ENCODE measurements around the gene PCDHAC1. TPM values are rescaled to one million over a fixed set of nuclear protein-coding genes. Genes with fewer than 3 reads are reported as not detected.

PCDHAC1 gene
- total RNA-seq, 1 experiment from 2014 or later = not detected

- Mint-ChIP-seq H3K36me3 (ENCODE audit: insufficient read depth, unreplicated experiment) (no peaks in the 10 kb centered on the region), H3K9me3 (ENCODE audit: unreplicated experiment) (no peaks in the 10 kb centered on the region), H3K4me3 (ENCODE audit: unreplicated experiment) (no peak overlapping the region), H3K27ac (ENCODE audit: unreplicated experiment) (no peak overlapping the region), H3K4me1 (ENCODE audit: low read depth, unreplicated experiment) (no peaks in the 10 kb centered on the region), H3K27me3 (ENCODE audit: insufficient read depth, unreplicated experiment) (peaks cover 3% of the 10 kb centered on the region)
- no peak for TF ChIP-seq CTCF (IDR thresholded peaks at IDR 0.05; ENCODE audit: insufficient read depth in 1 of 2, low read depth in 1 of 2, low read length in 1 of 2, severe bottlenecking in 1 of 2, unreplicated experiment in 1 of 2)
- DNase-seq = no peak
- intact Hi-C loops (cut with micrococcal nuclease; ENCODE audit: unreplicated experiment) = no loop called here
- no TSS peak for BruUV-seq (replicated peaks)
- H3K9me3 ChIP-seq = no peaks in the 10 kb centered on the region
- POLR2A ChIA-PET = no interaction called here
- H3K36me3 ChIP-seq (ENCODE audit: control insufficient read depth, insufficient read depth, low read length) = no peaks in the 10 kb centered on the region
- no peak overlapping the region for H3K4me3 ChIP-seq (ENCODE audit: low read depth, low read length)
- H3K4me1 ChIP-seq = no peaks in the 10 kb centered on the region
- no peaks in the 10 kb centered on the region for H3K27me3 ChIP-seq (replicated peaks; ENCODE audit: control insufficient read depth, insufficient read depth, low read length)
- CTCF ChIA-PET = no interaction called here
These were observed 47.5 kb downstream of the PCDHAC1 start for GRCh38 chr5:140973550-140973949.

GRCh38 chr5:140977003-140977402, 50.9 kb downstream of the PCDHAC1 start:
- no peak overlapping the region for H3K4me3 ChIP-seq (ENCODE audit: low read depth, low read length)
- ChIA-PET POLR2A (no interaction called here), CTCF (no interaction called here)
- Mint-ChIP-seq H3K4me3 (ENCODE audit: unreplicated experiment) (no peak overlapping the region), H3K27ac (ENCODE audit: unreplicated experiment) (no peak overlapping the region), H3K9me3 (ENCODE audit: unreplicated experiment) (no peaks in the 10 kb centered on the region), H3K27me3 (ENCODE audit: insufficient read depth, unreplicated experiment) (peaks cover 6% of the 10 kb centered on the region), H3K36me3 (ENCODE audit: insufficient read depth, unreplicated experiment) (no peaks in the 10 kb centered on the region), H3K4me1 (ENCODE audit: low read depth, unreplicated experiment) (no peaks in the 10 kb centered on the region)
- H3K4me1 ChIP-seq = no peaks in the 10 kb centered on the region
- H3K27me3 ChIP-seq (replicated peaks; ENCODE audit: control insufficient read depth, insufficient read depth, low read length) = no peaks in the 10 kb centered on the region
- intact Hi-C loops (cut with micrococcal nuclease; ENCODE audit: unreplicated experiment) = no loop called here
- no peak for TF ChIP-seq CTCF (IDR thresholded peaks at IDR 0.05; ENCODE audit: insufficient read depth in 1 of 2, low read depth in 1 of 2, low read length in 1 of 2, severe bottlenecking in 1 of 2, unreplicated experiment in 1 of 2)
- no peaks in the 10 kb centered on the region for H3K36me3 ChIP-seq (ENCODE audit: control insufficient read depth, insufficient read depth, low read length)
- no peak for DNase-seq
- H3K9me3 ChIP-seq = no peaks in the 10 kb centered on the region
- BruUV-seq (replicated peaks) = no TSS peak

GRCh38 chr5:140978260-140978659, 52.2 kb downstream of the PCDHAC1 start:
- Mint-ChIP-seq H3K36me3 (ENCODE audit: insufficient read depth, unreplicated experiment) (no peaks in the 10 kb centered on the region), H3K27ac (ENCODE audit: unreplicated experiment) (no peak overlapping the region), H3K4me1 (ENCODE audit: low read depth, unreplicated experiment) (no peaks in the 10 kb centered on the region), H3K27me3 (ENCODE audit: insufficient read depth, unreplicated experiment) (peaks cover 6% of the 10 kb centered on the region), H3K9me3 (ENCODE audit: unreplicated experiment) (no peaks in the 10 kb centered on the region), H3K4me3 (ENCODE audit: unreplicated experiment) (no peak overlapping the region)
- TF ChIP-seq CTCF (IDR thresholded peaks at IDR 0.05; ENCODE audit: insufficient read depth in 1 of 2, low read depth in 1 of 2, low read length in 1 of 2, severe bottlenecking in 1 of 2, unreplicated experiment in 1 of 2) = no peak
- H3K27me3 ChIP-seq (replicated peaks; ENCODE audit: control insufficient read depth, insufficient read depth, low read length) = no peaks in the 10 kb centered on the region
- H3K9me3 ChIP-seq = no peaks in the 10 kb centered on the region
- ChIA-PET POLR2A (no interaction called here), CTCF (no interaction called here)
- H3K4me1 ChIP-seq = no peaks in the 10 kb centered on the region
- no peaks in the 10 kb centered on the region for H3K36me3 ChIP-seq (ENCODE audit: control insufficient read depth, insufficient read depth, low read length)
- intact Hi-C loops (cut with micrococcal nuclease; ENCODE audit: unreplicated experiment) = no loop called here
- DNase-seq = no peak
- no TSS peak for BruUV-seq (replicated peaks)
- no peak overlapping the region for H3K4me3 ChIP-seq (ENCODE audit: low read depth, low read length)
